Measurements from ENCODE around the gene GGTLC2.
"Not testable (repeated sequence)": the region's sequence is repeated elsewhere in the genome, so short reads cannot be mapped to it uniquely, and the experiment has no call there.

The GGTLC2 gene

GRCh38 chr22:22652102-22652501, 7.7 kb downstream of the GGTLC2 start:
- H3K4me3 ChIP-seq (ENCODE audit: insufficient read depth, low read depth, low read length, poor library complexity, severe bottlenecking); DNase-seq; H3K9me3 ChIP-seq (ENCODE audit: control insufficient read depth, low read length): not testable (repeated sequence)

GRCh38 chr22:22652573-22652972, 8.2 kb downstream of the GGTLC2 start:
- H3K27me3 ChIP-seq (replicated peaks; ENCODE audit: control insufficient read depth, insufficient read depth, low read length, poor library complexity, severe bottlenecking); H3K36me3 ChIP-seq (ENCODE audit: control insufficient read depth, insufficient read depth, low read length); H3K27ac ChIP-seq (ENCODE audit: insufficient read depth, low read length, poor library complexity, severe bottlenecking); H3K4me3 ChIP-seq (ENCODE audit: insufficient read depth, low read depth, low read length, poor library complexity, severe bottlenecking); DNase-seq; H3K4me1 ChIP-seq (ENCODE audit: control insufficient read depth, insufficient read depth, low read length, poor library complexity, severe bottlenecking); H3K9me3 ChIP-seq (ENCODE audit: control insufficient read depth, low read length): not testable (repeated sequence)

More at GRCh38 chr22:22652102-22652501, 7.7 kb downstream of the GGTLC2 start:
- H3K4me1 ChIP-seq (ENCODE audit: control insufficient read depth, insufficient read depth, low read length, poor library complexity, severe bottlenecking); H3K36me3 ChIP-seq (ENCODE audit: control insufficient read depth, insufficient read depth, low read length); H3K27ac ChIP-seq (ENCODE audit: insufficient read depth, low read length, poor library complexity, severe bottlenecking); H3K27me3 ChIP-seq (replicated peaks; ENCODE audit: control insufficient read depth, insufficient read depth, low read length, poor library complexity, severe bottlenecking): not testable (repeated sequence)

DNA sequence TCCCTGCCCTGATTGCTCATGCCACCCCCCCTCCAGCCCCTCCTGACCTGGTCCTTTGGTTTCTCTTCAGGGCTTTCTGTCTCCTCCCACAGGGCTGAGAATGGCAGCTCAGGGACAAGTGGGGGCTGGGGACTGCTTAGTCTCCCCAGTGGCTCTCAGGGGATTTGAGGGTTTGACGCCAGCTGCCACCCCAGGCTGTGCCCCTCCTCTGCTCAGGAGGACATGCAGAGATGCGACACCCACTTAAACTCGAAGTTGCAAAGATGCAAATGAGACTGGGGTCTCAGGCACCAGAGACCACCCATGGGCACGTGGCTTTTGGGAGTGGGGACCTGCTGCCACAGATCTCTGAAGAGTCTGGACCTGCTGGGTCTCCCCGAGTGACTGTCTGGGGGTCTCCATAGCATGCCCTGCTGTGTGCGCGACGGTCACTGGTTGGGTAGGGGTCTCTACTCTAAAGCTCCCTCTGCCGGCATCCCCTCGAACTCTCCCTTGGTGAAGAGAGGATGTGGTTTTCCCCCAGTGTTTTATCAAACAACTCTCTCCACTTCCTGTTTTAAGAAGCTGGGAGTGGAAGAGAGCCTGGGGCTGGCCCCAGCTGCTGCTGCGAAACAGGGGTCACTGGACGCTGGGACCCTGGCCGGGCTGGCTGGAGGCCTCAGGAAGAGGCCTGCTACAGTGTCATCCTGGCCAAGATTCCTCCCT, 9.4 kb downstream of the GGTLC2 start:
- H3K9me3 ChIP-seq (ENCODE audit: control insufficient read depth, low read length); H3K4me3 ChIP-seq (ENCODE audit: insufficient read depth, low read depth, low read length, poor library complexity, severe bottlenecking); H3K36me3 ChIP-seq (ENCODE audit: control insufficient read depth, insufficient read depth, low read length); DNase-seq; H3K4me1 ChIP-seq (ENCODE audit: control insufficient read depth, insufficient read depth, low read length, poor library complexity, severe bottlenecking); H3K27me3 ChIP-seq (replicated peaks; ENCODE audit: control insufficient read depth, insufficient read depth, low read length, poor library complexity, severe bottlenecking); H3K27ac ChIP-seq (ENCODE audit: insufficient read depth, low read length, poor library complexity, severe bottlenecking): not testable (repeated sequence)

GRCh38 chr22:22655452-22656290, 11.3 kb downstream of the GGTLC2 start:
- H3K36me3 ChIP-seq (ENCODE audit: control insufficient read depth, insufficient read depth, low read length) = no peaks in the 10 kb centered on the region
- no peak overlapping the region for H3K27ac ChIP-seq (ENCODE audit: insufficient read depth, low read length, poor library complexity, severe bottlenecking)
- H3K9me3 ChIP-seq (ENCODE audit: control insufficient read depth, low read length) = no peaks in the 10 kb centered on the region
- H3K4me3 ChIP-seq (ENCODE audit: insufficient read depth, low read depth, low read length, poor library complexity, severe bottlenecking) = no peak overlapping the region
- no peak for DNase-seq
- H3K4me1 ChIP-seq (ENCODE audit: control insufficient read depth, insufficient read depth, low read length, poor library complexity, severe bottlenecking) = no peaks in the 10 kb centered on the region
- H3K27me3 ChIP-seq (replicated peaks; ENCODE audit: control insufficient read depth, insufficient read depth, low read length, poor library complexity, severe bottlenecking) = no peaks in the 10 kb centered on the region

DNA sequence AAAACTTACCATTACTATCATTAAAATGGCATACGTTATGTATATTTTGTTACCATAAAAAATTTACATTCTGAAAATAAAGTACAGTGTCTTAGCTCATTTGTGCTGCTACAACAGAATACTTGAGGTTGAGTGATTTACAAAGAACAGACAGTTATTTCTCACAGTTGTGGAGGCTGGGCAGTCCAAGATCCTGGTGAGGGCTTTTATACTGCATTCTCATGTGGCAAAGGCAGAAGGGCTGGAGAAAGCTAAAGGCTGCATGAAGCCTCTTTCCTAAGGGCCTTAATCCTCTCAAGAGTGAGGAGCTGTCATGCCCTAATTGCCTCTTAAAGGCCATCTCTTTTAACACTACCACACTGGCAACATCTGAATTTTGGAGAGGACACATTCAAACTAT, 13.3 kb downstream of the GGTLC2 start:
- H3K4me3 ChIP-seq (ENCODE audit: insufficient read depth, low read depth, low read length, poor library complexity, severe bottlenecking) = no peak overlapping the region
- no peaks in the 10 kb centered on the region for H3K4me1 ChIP-seq (ENCODE audit: control insufficient read depth, insufficient read depth, low read length, poor library complexity, severe bottlenecking)
- no peaks in the 10 kb centered on the region for H3K9me3 ChIP-seq (ENCODE audit: control insufficient read depth, low read length)

GRCh38 chr22:22661275-22661674, 16.9 kb downstream of the GGTLC2 start:
- Histone ChIP-seq H3K27me3 (replicated peaks; ENCODE audit: control insufficient read depth, insufficient read depth, low read length, poor library complexity, severe bottlenecking) (no peaks in the 10 kb centered on the region), H3K4me3 (ENCODE audit: insufficient read depth, low read depth, low read length, poor library complexity, severe bottlenecking) (no peak overlapping the region), H3K36me3 (ENCODE audit: control insufficient read depth, insufficient read depth, low read length) (no peaks in the 10 kb centered on the region), H3K4me1 (ENCODE audit: control insufficient read depth, insufficient read depth, low read length, poor library complexity, severe bottlenecking) (no peaks in the 10 kb centered on the region), H3K27ac (ENCODE audit: insufficient read depth, low read length, poor library complexity, severe bottlenecking) (no peak overlapping the region), H3K9me3 (ENCODE audit: control insufficient read depth, low read length) (no peaks in the 10 kb centered on the region)
- DNase-seq = no peak

More for the DNA sequence above, 13.3 kb downstream of the GGTLC2 start:
- no peak for DNase-seq
- H3K27ac ChIP-seq (ENCODE audit: insufficient read depth, low read length, poor library complexity, severe bottlenecking) = no peak overlapping the region
- no peaks in the 10 kb centered on the region for H3K27me3 ChIP-seq (replicated peaks; ENCODE audit: control insufficient read depth, insufficient read depth, low read length, poor library complexity, severe bottlenecking)
- H3K36me3 ChIP-seq (ENCODE audit: control insufficient read depth, insufficient read depth, low read length) = no peaks in the 10 kb centered on the region

DNA sequence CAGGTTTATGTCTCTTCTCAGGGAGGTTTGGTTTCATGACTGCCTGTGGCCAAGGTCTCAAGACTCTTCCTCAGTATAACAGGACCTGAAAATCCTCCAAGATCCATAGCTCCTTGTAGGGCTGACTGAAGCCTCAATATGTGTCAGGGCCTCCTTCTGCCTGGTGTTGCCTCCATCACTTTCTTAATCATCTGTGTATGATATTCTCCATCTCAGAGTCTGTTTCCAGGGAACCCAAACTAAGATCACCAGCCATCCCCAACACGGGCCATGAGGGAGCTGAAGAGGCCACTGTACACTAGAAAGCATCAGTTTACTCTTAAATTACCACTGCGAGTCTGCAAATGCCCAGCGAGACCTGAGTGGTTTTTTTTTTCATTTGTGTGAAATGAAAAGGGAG, 17.7 kb downstream of the GGTLC2 start:
- Histone ChIP-seq H3K27ac (ENCODE audit: insufficient read depth, low read length, poor library complexity, severe bottlenecking) (no peak overlapping the region), H3K4me1 (ENCODE audit: control insufficient read depth, insufficient read depth, low read length, poor library complexity, severe bottlenecking) (no peaks in the 10 kb centered on the region), H3K9me3 (ENCODE audit: control insufficient read depth, low read length) (no peaks in the 10 kb centered on the region), H3K27me3 (replicated peaks; ENCODE audit: control insufficient read depth, insufficient read depth, low read length, poor library complexity, severe bottlenecking) (no peaks in the 10 kb centered on the region), H3K36me3 (ENCODE audit: control insufficient read depth, insufficient read depth, low read length) (no peaks in the 10 kb centered on the region), H3K4me3 (ENCODE audit: insufficient read depth, low read depth, low read length, poor library complexity, severe bottlenecking) (no peak overlapping the region)
- no peak for DNase-seq

- H3K4me1 ChIP-seq (ENCODE audit: control insufficient read depth, insufficient read depth, low read length, poor library complexity, severe bottlenecking) = no peaks in the 10 kb centered on the region
- H3K36me3 ChIP-seq (ENCODE audit: control insufficient read depth, insufficient read depth, low read length) = no peaks in the 10 kb centered on the region
- no peak overlapping the region for H3K27ac ChIP-seq (ENCODE audit: insufficient read depth, low read length, poor library complexity, severe bottlenecking)
- no peak for DNase-seq
- no peaks in the 10 kb centered on the region for H3K27me3 ChIP-seq (replicated peaks; ENCODE audit: control insufficient read depth, insufficient read depth, low read length, poor library complexity, severe bottlenecking)
- H3K4me3 ChIP-seq (ENCODE audit: insufficient read depth, low read depth, low read length, poor library complexity, severe bottlenecking) = no peak overlapping the region
- no peaks in the 10 kb centered on the region for H3K9me3 ChIP-seq (ENCODE audit: control insufficient read depth, low read length)
Measured at GRCh38 chr22:22663861-22664800, 19.7 kb downstream of the GGTLC2 start.

GRCh38 chr22:22666307-22667091, 22.1 kb downstream of the GGTLC2 start:
- Histone ChIP-seq H3K27me3 (replicated peaks; ENCODE audit: control insufficient read depth, insufficient read depth, low read length, poor library complexity, severe bottlenecking) (no peaks in the 10 kb centered on the region), H3K36me3 (ENCODE audit: control insufficient read depth, insufficient read depth, low read length) (no peaks in the 10 kb centered on the region), H3K27ac (ENCODE audit: insufficient read depth, low read length, poor library complexity, severe bottlenecking) (no peak overlapping the region), H3K4me1 (ENCODE audit: control insufficient read depth, insufficient read depth, low read length, poor library complexity, severe bottlenecking) (no peaks in the 10 kb centered on the region), H3K4me3 (ENCODE audit: insufficient read depth, low read depth, low read length, poor library complexity, severe bottlenecking) (no peak overlapping the region), H3K9me3 (ENCODE audit: control insufficient read depth, low read length) (no peaks in the 10 kb centered on the region)
- no peak for DNase-seq
